Hepatocyte (in vitro differentiated cells): ENCODE measurements around the gene SLC9A1. TPM values are rescaled to one million over a fixed set of nuclear protein-coding genes. Genes with fewer than 3 reads are reported as not detected.

ENCODE experiments used
- DNase-seq: peaks from one replicate; pipeline ENCODE4 v3.0.0-alpha.2; 2016; ENCODE audit warnings: low spot score
- H2AFZ ChIP-seq: fragments of 200-600 bp; sonication (generic); 2 replicates; pipeline ENCODE4 v1.6.0; 2016; ENCODE audit warnings: antibody characterized with exemption, mild to moderate bottlenecking
- H3K27ac ChIP-seq: fragments of 200-600 bp; sonication (generic); 2 replicates; pipeline ENCODE4 v1.5.1; 2016; ENCODE audit warnings: mild to moderate bottlenecking
- H3K27me3 ChIP-seq: fragments of 200-600 bp; sonication (generic); 2 replicates; pipeline ENCODE4 v1.6.1; 2016
- H3K36me3 ChIP-seq: fragments of 200-600 bp; sonication (generic); replicated peaks from 2 replicates; pipeline ENCODE4 v1.5.1; 2016; ENCODE audit warnings: low read depth; ENCODE audit not compliant: insufficient read depth
- H3K4me1 ChIP-seq: fragments of 200-600 bp; sonication (generic); 2 replicates; pipeline ENCODE4 v1.5.1; 2016; ENCODE audit warnings: mild to moderate bottlenecking, moderate library complexity; ENCODE audit not compliant: insufficient read depth
- H3K4me2 ChIP-seq: fragments of 200-600 bp; sonication (generic); 2 replicates; pipeline ENCODE4 v1.6.0; 2016
- H3K4me3 ChIP-seq: fragments of 200-600 bp; sonication (generic); 2 replicates; pipeline ENCODE4 v1.5.1; 2016; ENCODE audit warnings: mild to moderate bottlenecking
- H3K79me2 ChIP-seq: fragments of 200-600 bp; sonication (generic); 2 replicates; pipeline ENCODE4 v1.6.0; 2017; ENCODE audit warnings: mild to moderate bottlenecking
- H3K9me2 ChIP-seq: fragments of 200-600 bp; sonication (generic); replicated peaks from 2 replicates; pipeline ENCODE4 v1.6.0; 2017; ENCODE audit warnings: mild to moderate bottlenecking; ENCODE audit not compliant: insufficient read depth
- H3K9me3 ChIP-seq: fragments of 200-600 bp; sonication (generic); 2 replicates; pipeline ENCODE4 v1.5.1; 2016; ENCODE audit warnings: low read depth, mild to moderate bottlenecking
- H4K20me1 ChIP-seq: fragments of 200-600 bp; sonication (generic); 2 replicates; pipeline ENCODE4 v1.6.0; 2016; ENCODE audit warnings: mild to moderate bottlenecking; ENCODE audit not compliant: insufficient read depth, poor library complexity, severe bottlenecking
- CTCF ChIP-seq: fragments of 200-600 bp; sonication (generic); IDR thresholded peaks from 2 replicates; pipeline ENCODE4 v1.5.1; 2016; ENCODE audit warnings: antibody characterized with exemption, mild to moderate bottlenecking; ENCODE audit not compliant: poor library complexity
- EZH2 ChIP-seq: fragments of 200-600 bp; sonication (generic); IDR thresholded peaks from 2 replicates; pipeline ENCODE4 v1.6.1; 2016; ENCODE audit warnings: antibody characterized with exemption, mild to moderate bottlenecking, borderline replicate concordance
- EZH2phosphoT487 ChIP-seq: fragments of 200-600 bp; sonication (generic); IDR thresholded peaks from one replicate; pipeline ENCODE4 v1.6.1; 2018; ENCODE audit warnings: antibody characterized with exemption, mild to moderate bottlenecking, low read depth, moderate library complexity; ENCODE audit not compliant: unreplicated experiment, severe bottlenecking
- WGBS: methylation state at CpG from one replicate; pipeline ENCODE4 v1.1.6; 2016; ENCODE audit warnings: low lambda C conversion rate; ENCODE audit errors: missing lambda C conversion rate; 5-methylcytosine and 5-hydroxymethylcytosine counted together
- polyA plus RNA-seq: library from polyadenylated mRNA; unstranded; fragments of >200 nt; fragmentation: Nextera tagmentation; extraction: Ambion mirVana; gene quantifications from 2 replicates; pipeline ENCODE4 v1.2.1, GENCODE V29; 2016
- total RNA-seq: library from RNA; depleted of rRNA; stranded (reverse); fragments of >200 nt; gene quantifications from 2 replicates; pipeline ENCODE4 v1.2.3, GENCODE V29; 2014

Gene SLC9A1
- total and polyA plus RNA-seq, 2 experiments from 2014 or later = 13.3 to 31.3 TPM

- Histone ChIP-seq H3K4me2 (no peak overlapping the region), H3K27ac (peak overlapping the region; percentile 71), H3K27me3 (no peaks in the 10 kb centered on the region), H3K36me3 (no peaks in the 10 kb centered on the region), H4K20me1 (peaks cover 6% of the 10 kb centered on the region), H3K4me3 (no peak overlapping the region), H3K4me1 (peaks cover 39% of the 10 kb centered on the region), H2AFZ (no peak overlapping the region), H3K79me2 (peaks cover 73% of the 10 kb centered on the region), H3K9me3 (no peaks in the 10 kb centered on the region), H3K9me2 (no peaks in the 10 kb centered on the region)
- TF ChIP-seq EZH2 = no peak
- no peak for TF ChIP-seq EZH2phosphoT487
- TF ChIP-seq CTCF = no peak
- WGBS = 83% methylated on average over 10 of the region's 10 CpGs
- DNase-seq = no peak
Measured at GRCh38 chr1:27138368-27138767, 16.6 kb downstream of the SLC9A1 start.

- no peaks in the 10 kb centered on the region for H3K9me3 ChIP-seq
- no peak overlapping the region for H2AFZ ChIP-seq
- 54% methylated on average over 11 of the region's 11 CpGs for WGBS
- peak overlapping the region; percentile 20 for H3K4me2 ChIP-seq
- peaks cover 67% of the 10 kb centered on the region for H3K79me2 ChIP-seq
- no peaks in the 10 kb centered on the region for H3K9me2 ChIP-seq
- H3K36me3 ChIP-seq = no peaks in the 10 kb centered on the region
- no peak overlapping the region for H3K4me3 ChIP-seq
- no peaks in the 10 kb centered on the region for H3K27me3 ChIP-seq
- peaks cover 31% of the 10 kb centered on the region for H3K4me1 ChIP-seq
- TF ChIP-seq CTCF (no peak), EZH2phosphoT487 (no peak), EZH2 (no peak)
- peak; percentile 79 for DNase-seq
- peaks cover 6% of the 10 kb centered on the region for H4K20me1 ChIP-seq
- H3K27ac ChIP-seq = peak overlapping the region; percentile 71
Measured at GRCh38 chr1:27137544-27138075, 17.3 kb downstream of the SLC9A1 start.

GRCh38 chr1:27136998-27137542 lies 17.9 kb downstream of the SLC9A1 start:
- Histone ChIP-seq H3K9me3 (no peaks in the 10 kb centered on the region), H3K4me1 (peaks cover 26% of the 10 kb centered on the region), H3K79me2 (peaks cover 62% of the 10 kb centered on the region), H3K4me2 (peak overlapping the region; percentile 20), H4K20me1 (peaks cover 6% of the 10 kb centered on the region), H2AFZ (no peak overlapping the region), H3K9me2 (no peaks in the 10 kb centered on the region), H3K4me3 (no peak overlapping the region), H3K36me3 (no peaks in the 10 kb centered on the region), H3K27me3 (no peaks in the 10 kb centered on the region), H3K27ac (peak overlapping the region; percentile 71)
- 79% methylated on average over 10 of the region's 11 CpGs for WGBS
- DNase-seq = no peak
- TF ChIP-seq CTCF (no peak), EZH2 (no peak), EZH2phosphoT487 (no peak)

- TF ChIP-seq EZH2phosphoT487 (no peak), EZH2 (no peak), CTCF (no peak)
- DNase-seq = no peak
- H3K4me1 ChIP-seq = peaks cover 25% of the 10 kb centered on the region
- no peak overlapping the region for H3K4me3 ChIP-seq
- no peaks in the 10 kb centered on the region for H3K9me2 ChIP-seq
- H3K9me3 ChIP-seq = no peaks in the 10 kb centered on the region
- peaks cover 53% of the 10 kb centered on the region for H3K79me2 ChIP-seq
- H4K20me1 ChIP-seq = peaks cover 6% of the 10 kb centered on the region
- WGBS = 87% methylated on average over 3 of the region's 3 CpGs
- no peak overlapping the region for H3K27ac ChIP-seq
- no peaks in the 10 kb centered on the region for H3K27me3 ChIP-seq
- H3K4me2 ChIP-seq = no peak overlapping the region
- no peak overlapping the region for H2AFZ ChIP-seq
- no peaks in the 10 kb centered on the region for H3K36me3 ChIP-seq
Measured at GRCh38 chr1:27136236-27136551, 18.7 kb downstream of the SLC9A1 start.
